HepG2 (cell line): ENCODE measurements around the gene MREG. TPM values are rescaled to one million over a fixed set of nuclear protein-coding genes. Genes with fewer than 3 reads are reported as not detected.
A peak's percentile ranks its signal among the peaks of the same experiment; 100 is the strongest.

ENCODE experiments used
- ATAC-seq: fragments of 200-7000 bp; cut with Tn5 transposase; 3 replicates; pipeline ENCODE4 v1.9.1; 2020; ENCODE audit warnings: mild to moderate bottlenecking, moderate library complexity
- BruUV-seq: library from RNA; stranded (reverse); fragments of 400-500 nt; replicated peaks from 2 replicates; lab custom pipeline; 2021; lab: Mats Ljungman, UMichigan
- CTCF ChIA-PET: fragments of 300-600 bp; formaldehyde crosslinking; extraction: SDS; loops from one replicate; lab custom pipeline; 2021; ENCODE audit warnings: low total read pairs, inconsistent platforms, low intra/inter-chr PET ratio; lab: Yijun Ruan, JAX
- POLR2A ChIA-PET: fragments of 350-600 bp; sonication (Branson Sonifier 250); formaldehyde crosslinking; loops from one replicate; lab custom pipeline; 2020; ENCODE audit warnings: antibody characterized with exemption, inconsistent platforms; lab: Yijun Ruan, JAX
- DNase-seq: peaks from one replicate; pipeline ENCODE4 v3.0.0-alpha.2; 2015; ENCODE audit warnings: low spot score
- FAIRE-seq: peaks from 3 replicates; lab custom pipeline; 2011; peaks lifted over from hg19 to GRCh38; lab: Jason Lieb, UNC
- H2AFZ ChIP-seq: one replicate; pipeline ENCODE4 v1.6.1; 2011; ENCODE audit warnings: low read length, inconsistent platforms
- H3K27ac ChIP-seq: fragments of 300-600 bp; 3 replicates; pipeline ENCODE4 v1.8.0; 2011; ENCODE audit warnings: mixed run types, mild to moderate bottlenecking, mixed read lengths, low read length, inconsistent platforms; ENCODE audit not compliant: insufficient read depth; ENCODE audit errors: extremely low read length
- H3K27me3 ChIP-seq, 2 experiments: fragments of 200-600 bp in 1 of 2; 2 replicates in 1 of 2; 3 replicates in 1 of 2; pipeline versions ENCODE4 v1.6.0 to v1.8.0; 2011; ENCODE audit warnings: low read length in 2 of 2, mild to moderate bottlenecking in 2 of 2, moderate library complexity in 2 of 2, inconsistent platforms in 1 of 2; ENCODE audit not compliant: insufficient read depth in 2 of 2, control insufficient read depth in 1 of 2
- H3K36me3 ChIP-seq, 2 experiments: fragments of 200-600 bp in 1 of 2; replicated peaks in 1 of 2; 2 replicates in 1 of 2; 3 replicates in 1 of 2; pipeline versions ENCODE4 v1.5.1 to v1.8.0; 2011; ENCODE audit warnings: low read length in 2 of 2, inconsistent platforms in 1 of 2; ENCODE audit not compliant: insufficient read depth in 2 of 2, control insufficient read depth in 1 of 2
- H3K4me1 ChIP-seq: 2 replicates; pipeline ENCODE4 v1.5.1; 2012; ENCODE audit warnings: low read length, inconsistent platforms; ENCODE audit not compliant: insufficient read depth
- H3K4me2 ChIP-seq: 2 replicates; pipeline ENCODE4 v1.6.0; 2011; ENCODE audit warnings: low read depth, low read length, inconsistent platforms
- H3K4me3 ChIP-seq, 3 experiments: fragments of 200-600 bp in 1 of 3; sonication (generic), shearing (Covaris generic) in 1 of 3; replicated peaks in 1 of 3; 2 replicates each; pipeline ENCODE4 v1.5.1; 2011 to 2016; ENCODE audit warnings: low read length in 3 of 3, inconsistent platforms in 2 of 3, low read depth in 2 of 3, mild to moderate bottlenecking in 2 of 3, control low read depth in 1 of 3, mixed read lengths in 1 of 3; ENCODE audit not compliant: insufficient read depth in 1 of 3
- H3K79me2 ChIP-seq: one replicate; pipeline ENCODE4 v1.6.1; 2011; ENCODE audit warnings: low read length, inconsistent platforms; ENCODE audit not compliant: insufficient read depth
- H3K9ac ChIP-seq: 2 replicates; pipeline ENCODE4 v1.6.0; 2011; ENCODE audit warnings: mild to moderate bottlenecking, low read depth, low read length, inconsistent platforms; ENCODE audit not compliant: insufficient read depth
- H3K9me3 ChIP-seq: 2 replicates; pipeline ENCODE4 v1.5.1; 2012; ENCODE audit warnings: mild to moderate bottlenecking, low read length
- H4K20me1 ChIP-seq: 2 replicates; pipeline ENCODE4 v1.6.0; 2011; ENCODE audit warnings: inconsistent platforms, mild to moderate bottlenecking, low read length, moderate library complexity; ENCODE audit not compliant: insufficient read depth
- ARNT ChIP-seq: fragments of 450-650 bp; IDR thresholded peaks from 2 replicates; pipeline ENCODE4 v1.6.1; 2017
- DBP ChIP-seq: sonication (generic); formaldehyde crosslinking; IDR thresholded peaks from 2 replicates; pipeline ENCODE4 v1.4.0; 2020; ENCODE audit warnings: missing genetic modification reagents; ENCODE audit errors: not compliant biosample characterization
- GATAD2A ChIP-seq: IDR thresholded peaks from 2 replicates; pipeline ENCODE4 v1.6.1; 2016
- GTF3A ChIP-seq: sonication (generic); formaldehyde crosslinking; conservative IDR thresholded peaks from 2 replicates; pipeline ENCODE4 v1.4.0; 2020; ENCODE audit warnings: mild to moderate bottlenecking, missing genetic modification reagents
- HOXA9 ChIP-seq: sonication (generic); formaldehyde crosslinking; IDR thresholded peaks from 2 replicates; pipeline ENCODE4 v1.8.1; 2022; ENCODE audit warnings: missing genetic modification reagents, mild to moderate bottlenecking, moderate library complexity, borderline replicate concordance
- IRF1 ChIP-seq: sonication (generic); formaldehyde crosslinking; IDR thresholded peaks from 2 replicates; pipeline ENCODE4 v1.4.0; 2020; ENCODE audit warnings: low read depth, mild to moderate bottlenecking, missing genetic modification reagents
- ISL2 ChIP-seq: sonication (generic); formaldehyde crosslinking; IDR thresholded peaks from 2 replicates; pipeline ENCODE4 v1.5.0; 2020; ENCODE audit warnings: missing genetic modification reagents
- MBD4 ChIP-seq: IDR thresholded peaks from 2 replicates; pipeline ENCODE4 v1.6.1; 2012; ENCODE audit warnings: low read length, inconsistent platforms, borderline replicate concordance
- MZF1 ChIP-seq: sonication (generic); formaldehyde crosslinking; IDR thresholded peaks from 2 replicates; pipeline ENCODE4 v1.8.1; 2023; ENCODE audit warnings: mild to moderate bottlenecking, missing genetic modification reagents, borderline replicate concordance
- PITX1 ChIP-seq: sonication (generic); formaldehyde crosslinking; IDR thresholded peaks from 2 replicates; pipeline ENCODE4 v1.5.1; 2020; ENCODE audit warnings: mild to moderate bottlenecking, missing genetic modification reagents
- RBM22 ChIP-seq: fragments of 200-400 bp; formaldehyde crosslinking; optimal IDR thresholded peaks from 2 replicates; pipeline ENCODE3; 2017; ENCODE audit warnings: mild to moderate bottlenecking, low read length, moderate library complexity
- RFXANK ChIP-seq: IDR thresholded peaks from 2 replicates; pipeline ENCODE4 v1.6.1; 2016
- SMAD1 ChIP-seq: sonication (generic); formaldehyde crosslinking; IDR thresholded peaks from 2 replicates; pipeline ENCODE4 v1.4.0; 2020; ENCODE audit warnings: missing genetic modification reagents, low read depth, mild to moderate bottlenecking, borderline replicate concordance
- TBP ChIP-seq: sonication (generic); formaldehyde crosslinking; IDR thresholded peaks from 2 replicates; pipeline ENCODE4 v1.5.0; 2020; ENCODE audit warnings: missing genetic modification reagents
- ZNF138 ChIP-seq: sonication (generic); formaldehyde crosslinking; IDR thresholded peaks from 2 replicates; pipeline ENCODE4 v1.5.0; 2020; ENCODE audit warnings: mild to moderate bottlenecking, low read depth, missing genetic modification reagents
- ZNF256 ChIP-seq: sonication (generic); formaldehyde crosslinking; conservative IDR thresholded peaks from 2 replicates; pipeline ENCODE4 v1.4.0; 2020; ENCODE audit warnings: missing genetic modification reagents
- ZNF282 ChIP-seq: fragments of 450-650 bp; IDR thresholded peaks from 2 replicates; pipeline ENCODE4 v1.6.1; 2018; ENCODE audit not compliant: partially characterized antibody
- ZNF331 ChIP-seq: sonication (generic); formaldehyde crosslinking; IDR thresholded peaks from 2 replicates; pipeline ENCODE4 v1.4.0; 2020; ENCODE audit warnings: missing genetic modification reagents
- ZNF547 ChIP-seq: sonication (generic); formaldehyde crosslinking; IDR thresholded peaks from 2 replicates; pipeline ENCODE4 v1.5.1; 2020; ENCODE audit warnings: mild to moderate bottlenecking, missing genetic modification reagents
- ZNF562 ChIP-seq: sonication (generic); formaldehyde crosslinking; IDR thresholded peaks from 2 replicates; pipeline ENCODE4 v1.8.0; 2022; ENCODE audit warnings: missing genetic modification reagents, borderline replicate concordance
- ZNF670 ChIP-seq: sonication (generic); formaldehyde crosslinking; IDR thresholded peaks from 2 replicates; pipeline ENCODE4 v1.8.0; 2022; ENCODE audit warnings: mild to moderate bottlenecking, missing genetic modification reagents, borderline replicate concordance
- ZNF687 ChIP-seq: sonication (generic); formaldehyde crosslinking; IDR thresholded peaks from 2 replicates; pipeline ENCODE4 v1.5.1; 2020; ENCODE audit warnings: mild to moderate bottlenecking, missing genetic modification reagents, moderate library complexity
- WGBS: methylation state at CpG from one replicate; pipeline ENCODE4 v1.1.6; 2017; ENCODE audit warnings: low lambda C conversion rate; 5-methylcytosine and 5-hydroxymethylcytosine counted together
- in situ Hi-C: cut with HindIII; loops from 2 replicates; pipeline ENCODE4 v1.10.0; 2017; ENCODE audit warnings: low pct_unique_long_range_greater_than_20kb; ENCODE audit not compliant: extremely low pct_ligation_motif_present
- intact Hi-C: fragments of 100-400 bp; cut with micrococcal nuclease; formaldehyde crosslinking; loops from one replicate; pipeline ENCODE4 v1.10.0; 2022; ENCODE audit not compliant: unreplicated experiment
- polyA plus RNA-seq, 8 experiments: library from polyadenylated mRNA; depleted of rRNA in 3 of 8; stranded (reverse) in 7 of 8; unstranded in 1 of 8; fragments of >200 nt; fragmentation: Illumina TruSeq in 4 of 8; extraction: Trizol in 4 of 8; gene quantifications; 2 replicates each; pipeline versions ENCODE4 v1.2.1 to v1.2.3, GENCODE V29; 2011 to 2016; ENCODE audit warnings: low read depth in 4 of 8, missing spikeins in 1 of 8, mixed read lengths in 1 of 8; ENCODE audit not compliant: insufficient read depth in 1 of 8
- total RNA-seq, 5 experiments: library from RNA; depleted of rRNA; stranded (reverse); fragments of >200 nt; fragmentation: Illumina TruSeq; extraction: Trizol; gene quantifications; 2 replicates each; pipeline ENCODE4 v1.2.3, GENCODE V29; 2016; ENCODE audit warnings: low read depth in 1 of 5

The MREG gene
- total and polyA plus RNA-seq, 2 of the 13 experiments (the other 11 are each of a cell fraction or from before 2014, with no cell fraction given) = 7.5 to 23.3 TPM

GRCh38 chr2:215982465-215982875 lies 30.9 kb downstream of the MREG start:
- BruUV-seq = no TSS peak
- ChIA-PET CTCF (no interaction called here), POLR2A (interaction anchor here (0.7 kb wide), 1 partner anchor 23 kb away, joined by 3 read pairs; no protein-coding TSS in a partner anchor)
- H3K9me3 ChIP-seq = no peaks in the 10 kb centered on the region
- H3K4me3 ChIP-seq = no peak overlapping the region
- H3K4me2 ChIP-seq = peak overlapping the region; percentile 29; the same call in 1 of the 2 replicates
- DNase-seq (peak; percentile 97), FAIRE-seq (peak; percentile 51), ATAC-seq (peak; percentile 97)
- peaks cover 4 to 24% of the 10 kb centered on the region in 2 experiments; a peak in 3 of 5 replicates for H3K36me3 ChIP-seq
- peaks cover 16% of the 10 kb centered on the region for H3K79me2 ChIP-seq
- in situ Hi-C loops (no loop called here), intact Hi-C loops (loop anchor here (2.0 kb wide), 1 partner anchor 30 kb away; the partner anchor contains the start of gene MREG)
- peak overlapping the region; percentile 30; the same call in 1 of the 2 replicates for H3K9ac ChIP-seq
- 22% methylated on average over 6 of the region's 6 CpGs for WGBS
- H3K27me3 ChIP-seq = no peaks in the 10 kb centered on the region
- H3K27ac ChIP-seq = peak overlapping the region; percentile 60
- no peaks in the 10 kb centered on the region for H4K20me1 ChIP-seq
- H3K4me1 ChIP-seq = peaks cover 30% of the 10 kb centered on the region
- H2AFZ ChIP-seq = no peak overlapping the region
- TF ChIP-seq RBM22 (no peak), GATAD2A (peak; percentile 88), ZNF687 (no peak), HOXA9 (CRISPR knock-in tag) (no peak), MBD4 (no peak), ZNF331 (CRISPR knock-in tag) (peak; percentile 72), ARNT (no peak), IRF1 (CRISPR knock-in tag) (no peak), ZNF670 (CRISPR knock-in tag) (0 out of 2 replicates have a peak, but pooled peaks have one; percentile 58), PITX1 (no peak), ZNF562 (CRISPR knock-in tag) (no peak), GTF3A (no peak), DBP (CRISPR knock-in tag) (no peak), ZNF547 (CRISPR knock-in tag) (no peak), MZF1 (no peak), SMAD1 (CRISPR knock-in tag) (no peak), ZNF282 (no peak), RFXANK (CRISPR knock-in tag) (no peak), ZNF256 (no peak), TBP (no peak), ZNF138 (CRISPR knock-in tag) (no peak), ISL2 (CRISPR knock-in tag) (no peak)
